SK-N-SH treated with all-trans-retinoic acid at 6 μM for 48 hours (cell line): ENCODE results near the gene UTRN.
A peak's percentile ranks its signal among the peaks of the same experiment; 100 is the strongest.

Experiments used
- ATAC-seq: fragments of 200-7000 bp; cut with Tn5 transposase; 3 replicates; pipeline ENCODE4 v1.9.1; 2020; ENCODE audit warnings: mild to moderate bottlenecking, moderate library complexity
- ARNTL ChIP-seq: fragments of 450-650 bp; formaldehyde crosslinking; IDR thresholded peaks from 2 replicates; pipeline ENCODE4 v1.5.0; 2020; ENCODE audit warnings: low read depth, mild to moderate bottlenecking, moderate library complexity, borderline replicate concordance
- BACH2 ChIP-seq: fragments of 250-450 bp; sonication (Bioruptor Pico); IDR thresholded peaks from 2 replicates; pipeline ENCODE4 v1.9.0; 2021; ENCODE audit warnings: mild to moderate bottlenecking, borderline replicate concordance
- CSDC2 ChIP-seq: fragments of 250-450 bp; sonication (Bioruptor Pico); IDR thresholded peaks from 2 replicates; pipeline ENCODE4 v1.5.0; 2020; ENCODE audit warnings: mild to moderate bottlenecking, moderate library complexity
- GLIS3 ChIP-seq: fragments of 250-450 bp; sonication (Bioruptor Pico); IDR thresholded peaks from 2 replicates; pipeline ENCODE4 v1.5.0; 2020; ENCODE audit warnings: mild to moderate bottlenecking, moderate library complexity
- ISL1 ChIP-seq: fragments of 250-450 bp; sonication (Bioruptor Pico); IDR thresholded peaks from 2 replicates; pipeline ENCODE4 v2.1.2; 2022; ENCODE audit warnings: mild to moderate bottlenecking, moderate library complexity
- OSR1 ChIP-seq: fragments of 250-450 bp; sonication (Bioruptor Pico); IDR thresholded peaks from 2 replicates; pipeline ENCODE4 v1.8.0; 2022; ENCODE audit warnings: moderate library complexity, mild to moderate bottlenecking, inconsistent platforms
- RARB ChIP-seq: fragments of 250-450 bp; sonication (Bioruptor Pico); IDR thresholded peaks from 2 replicates; pipeline ENCODE4 v1.8.0; 2021; ENCODE audit warnings: mild to moderate bottlenecking, moderate library complexity
- SNAI2 ChIP-seq: fragments of 250-450 bp; sonication (Bioruptor Pico); IDR thresholded peaks from 2 replicates; pipeline ENCODE4 v1.5.0; 2020; ENCODE audit warnings: mild to moderate bottlenecking, moderate library complexity
- TCF4 ChIP-seq: fragments of 250-450 bp; sonication (Bioruptor Pico); IDR thresholded peaks from 2 replicates; pipeline ENCODE4 v1.8.0; 2021; ENCODE audit warnings: mild to moderate bottlenecking, moderate library complexity, borderline replicate concordance
- TOX ChIP-seq: fragments of 250-450 bp; sonication (Bioruptor Pico); IDR thresholded peaks from 2 replicates; pipeline ENCODE4 v1.8.0; 2021; ENCODE audit warnings: mild to moderate bottlenecking, moderate library complexity, borderline replicate concordance
- ZC3H10 ChIP-seq: fragments of 250-450 bp; sonication (Bioruptor Pico); IDR thresholded peaks from 2 replicates; pipeline ENCODE4 v1.5.1; 2021; ENCODE audit warnings: mild to moderate bottlenecking, moderate library complexity
- ZFP3 ChIP-seq: fragments of 250-450 bp; sonication (Bioruptor Pico); IDR thresholded peaks from 2 replicates; pipeline ENCODE4 v1.5.0; 2020; ENCODE audit warnings: mild to moderate bottlenecking, moderate library complexity
- ZFP30 ChIP-seq: fragments of 450-650 bp; formaldehyde crosslinking; IDR thresholded peaks from 2 replicates; pipeline ENCODE4 v1.5.0; 2022; ENCODE audit warnings: mild to moderate bottlenecking, moderate library complexity
- ZNF565 ChIP-seq: fragments of 450-650 bp; formaldehyde crosslinking; conservative IDR thresholded peaks from 2 replicates; pipeline ENCODE4 v1.5.0; 2020; ENCODE audit warnings: low read depth, mild to moderate bottlenecking, moderate library complexity
- ZNF70 ChIP-seq: fragments of 450-650 bp; formaldehyde crosslinking; IDR thresholded peaks from 2 replicates; pipeline ENCODE4 v1.5.0; 2020; ENCODE audit warnings: mild to moderate bottlenecking, moderate library complexity
- ZNF8 ChIP-seq: fragments of 450-650 bp; formaldehyde crosslinking; IDR thresholded peaks from 2 replicates; pipeline ENCODE4 v1.5.0; 2020; ENCODE audit warnings: mild to moderate bottlenecking, moderate library complexity
- TF ChIP-seq, protein P1 (sequence below): fragments of 250-450 bp; sonication (Bioruptor Pico); IDR thresholded peaks from 2 replicates; pipeline ENCODE4 v1.8.0; 2021; ENCODE audit warnings: low read depth, mild to moderate bottlenecking, moderate library complexity, borderline replicate concordance
- TF ChIP-seq, protein P2 (sequence below): fragments of 250-450 bp; sonication (Bioruptor Pico); IDR thresholded peaks from 2 replicates; pipeline ENCODE4 v1.5.1; 2021; ENCODE audit warnings: mild to moderate bottlenecking, moderate library complexity
- TF ChIP-seq, protein P3 (sequence below): fragments of 250-450 bp; sonication (Bioruptor Pico); IDR thresholded peaks from 2 replicates; pipeline ENCODE4 v1.8.0; 2020; ENCODE audit warnings: mild to moderate bottlenecking, moderate library complexity, borderline replicate concordance
- TF ChIP-seq, protein P4 (sequence below): fragments of 250-450 bp; sonication (Bioruptor Pico); IDR thresholded peaks from 2 replicates; pipeline ENCODE4 v1.5.0; 2020; ENCODE audit warnings: mild to moderate bottlenecking, moderate library complexity

The UTRN gene

DNA sequence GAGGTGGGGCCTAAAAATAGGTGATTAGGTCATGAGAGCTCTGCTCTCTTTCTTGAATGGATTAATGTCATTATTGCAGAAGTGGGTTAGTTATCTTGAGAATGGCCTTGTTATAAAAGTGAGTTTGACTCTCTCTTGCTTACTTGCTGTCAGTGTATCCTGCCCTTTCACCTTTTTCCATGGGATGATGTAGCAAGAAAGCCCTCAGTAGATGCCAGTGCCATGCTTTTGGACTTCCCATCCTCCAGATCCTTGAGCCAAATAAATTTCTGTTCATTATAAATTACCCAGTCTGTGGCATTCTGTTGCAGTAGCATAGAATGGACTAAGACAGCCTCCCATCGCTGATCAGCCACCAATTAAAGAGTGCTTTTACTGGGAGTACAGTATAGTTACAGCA lies 40.1 kb downstream of the UTRN start:
- TF ChIP-seq ARNTL (no peak), ZNF565 (CRISPR knock-in tag) (no peak), ZFP30 (CRISPR knock-in tag) (no peak), TOX (CRISPR knock-in tag) (no peak), ZNF70 (CRISPR knock-in tag) (no peak), ZFP3 (CRISPR knock-in tag) (no peak)
- ATAC-seq, result no peak

DNA sequence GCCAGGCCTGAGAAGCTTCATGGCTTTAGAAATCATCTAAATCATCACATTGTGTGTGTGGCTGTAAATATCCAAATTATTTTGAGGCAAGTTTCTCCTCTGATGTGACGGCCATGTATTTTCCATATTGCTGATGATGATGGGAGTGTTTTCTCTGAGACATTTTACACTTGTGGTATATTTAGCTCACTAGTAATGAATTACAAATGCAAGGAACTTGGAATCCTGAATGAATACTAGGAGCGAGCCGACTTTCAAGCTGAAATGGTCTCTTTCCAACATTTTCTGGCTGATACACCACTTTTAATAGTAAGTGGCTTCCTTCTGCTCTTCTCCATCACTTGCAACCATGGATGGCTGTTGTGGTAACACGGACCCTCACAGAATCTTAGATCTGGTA lies 41.3 kb downstream of the UTRN start:
- no peak for ATAC-seq

DNA sequence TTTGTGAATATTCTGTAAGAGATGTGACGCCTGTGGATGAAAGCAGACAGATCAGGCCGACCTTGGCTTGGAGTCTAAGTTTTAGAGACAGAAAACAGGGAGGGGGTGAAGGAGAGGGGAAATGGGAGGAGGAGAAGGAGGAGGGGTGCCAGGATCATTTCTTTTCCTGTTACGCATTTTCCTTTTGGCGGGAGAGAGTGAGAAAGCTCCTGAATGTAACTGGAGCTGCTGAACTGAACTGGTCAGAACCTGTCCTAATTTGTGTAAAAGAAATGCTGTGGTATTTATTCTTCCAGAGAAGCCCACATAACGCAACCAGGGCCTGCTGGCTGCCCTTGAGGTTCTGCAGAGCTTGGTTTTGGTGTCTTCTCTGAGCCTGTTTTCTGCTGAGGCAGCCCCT lies 41.9 kb downstream of the UTRN start:
- TF ChIP-seq TOX (CRISPR knock-in tag) (no peak), BACH2 (no peak), ZNF565 (CRISPR knock-in tag) (no peak), CSDC2 (CRISPR knock-in tag) (no peak)
- TF ChIP-seq, protein P1, sequence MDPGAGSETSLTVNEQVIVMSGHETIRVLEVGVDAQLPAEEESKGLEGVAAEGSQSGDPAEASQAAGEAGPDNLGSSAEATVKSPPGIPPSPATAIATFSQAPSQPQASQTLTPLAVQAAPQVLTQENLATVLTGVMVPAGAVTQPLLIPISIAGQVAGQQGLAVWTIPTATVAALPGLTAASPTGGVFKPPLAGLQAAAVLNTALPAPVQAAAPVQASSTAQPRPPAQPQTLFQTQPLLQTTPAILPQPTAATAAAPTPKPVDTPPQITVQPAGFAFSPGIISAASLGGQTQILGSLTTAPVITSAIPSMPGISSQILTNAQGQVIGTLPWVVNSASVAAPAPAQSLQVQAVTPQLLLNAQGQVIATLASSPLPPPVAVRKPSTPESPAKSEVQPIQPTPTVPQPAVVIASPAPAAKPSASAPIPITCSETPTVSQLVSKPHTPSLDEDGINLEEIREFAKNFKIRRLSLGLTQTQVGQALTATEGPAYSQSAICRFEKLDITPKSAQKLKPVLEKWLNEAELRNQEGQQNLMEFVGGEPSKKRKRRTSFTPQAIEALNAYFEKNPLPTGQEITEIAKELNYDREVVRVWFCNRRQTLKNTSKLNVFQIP (CRISPR knock-in tag), result no peak
- TF ChIP-seq, protein P2, sequence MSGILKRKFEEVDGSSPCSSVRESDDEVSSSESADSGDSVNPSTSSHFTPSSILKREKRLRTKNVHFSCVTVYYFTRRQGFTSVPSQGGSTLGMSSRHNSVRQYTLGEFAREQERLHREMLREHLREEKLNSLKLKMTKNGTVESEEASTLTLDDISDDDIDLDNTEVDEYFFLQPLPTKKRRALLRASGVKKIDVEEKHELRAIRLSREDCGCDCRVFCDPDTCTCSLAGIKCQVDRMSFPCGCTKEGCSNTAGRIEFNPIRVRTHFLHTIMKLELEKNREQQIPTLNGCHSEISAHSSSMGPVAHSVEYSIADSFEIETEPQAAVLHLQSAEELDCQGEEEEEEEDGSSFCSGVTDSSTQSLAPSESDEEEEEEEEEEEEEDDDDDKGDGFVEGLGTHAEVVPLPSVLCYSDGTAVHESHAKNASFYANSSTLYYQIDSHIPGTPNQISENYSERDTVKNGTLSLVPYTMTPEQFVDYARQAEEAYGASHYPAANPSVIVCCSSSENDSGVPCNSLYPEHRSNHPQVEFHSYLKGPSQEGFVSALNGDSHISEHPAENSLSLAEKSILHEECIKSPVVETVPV (CRISPR knock-in tag), result no peak
- ATAC-seq, result peak; percentile 39

More for the DNA sequence above, 41.3 kb downstream of the UTRN start:
- TF ChIP-seq OSR1 (CRISPR knock-in tag) (no peak), ARNTL (no peak), ZFP3 (CRISPR knock-in tag) (no peak), TOX (CRISPR knock-in tag) (no peak), RARB (CRISPR knock-in tag) (no peak), BACH2 (no peak), ZNF8 (CRISPR knock-in tag) (no peak), ZC3H10 (CRISPR knock-in tag) (no peak), GLIS3 (CRISPR knock-in tag) (no peak), ZNF70 (CRISPR knock-in tag) (no peak), ISL1 (no peak), TCF4 (no peak), SNAI2 (CRISPR knock-in tag) (no peak)
- TF ChIP-seq, protein P3, sequence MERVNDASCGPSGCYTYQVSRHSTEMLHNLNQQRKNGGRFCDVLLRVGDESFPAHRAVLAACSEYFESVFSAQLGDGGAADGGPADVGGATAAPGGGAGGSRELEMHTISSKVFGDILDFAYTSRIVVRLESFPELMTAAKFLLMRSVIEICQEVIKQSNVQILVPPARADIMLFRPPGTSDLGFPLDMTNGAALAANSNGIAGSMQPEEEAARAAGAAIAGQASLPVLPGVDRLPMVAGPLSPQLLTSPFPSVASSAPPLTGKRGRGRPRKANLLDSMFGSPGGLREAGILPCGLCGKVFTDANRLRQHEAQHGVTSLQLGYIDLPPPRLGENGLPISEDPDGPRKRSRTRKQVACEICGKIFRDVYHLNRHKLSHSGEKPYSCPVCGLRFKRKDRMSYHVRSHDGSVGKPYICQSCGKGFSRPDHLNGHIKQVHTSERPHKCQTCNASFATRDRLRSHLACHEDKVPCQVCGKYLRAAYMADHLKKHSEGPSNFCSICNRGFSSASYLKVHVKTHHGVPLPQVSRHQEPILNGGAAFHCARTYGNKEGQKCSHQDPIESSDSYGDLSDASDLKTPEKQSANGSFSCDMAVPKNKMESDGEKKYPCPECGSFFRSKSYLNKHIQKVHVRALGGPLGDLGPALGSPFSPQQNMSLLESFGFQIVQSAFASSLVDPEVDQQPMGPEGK (CRISPR knock-in tag), result no peak
- TF ChIP-seq, protein P4, sequence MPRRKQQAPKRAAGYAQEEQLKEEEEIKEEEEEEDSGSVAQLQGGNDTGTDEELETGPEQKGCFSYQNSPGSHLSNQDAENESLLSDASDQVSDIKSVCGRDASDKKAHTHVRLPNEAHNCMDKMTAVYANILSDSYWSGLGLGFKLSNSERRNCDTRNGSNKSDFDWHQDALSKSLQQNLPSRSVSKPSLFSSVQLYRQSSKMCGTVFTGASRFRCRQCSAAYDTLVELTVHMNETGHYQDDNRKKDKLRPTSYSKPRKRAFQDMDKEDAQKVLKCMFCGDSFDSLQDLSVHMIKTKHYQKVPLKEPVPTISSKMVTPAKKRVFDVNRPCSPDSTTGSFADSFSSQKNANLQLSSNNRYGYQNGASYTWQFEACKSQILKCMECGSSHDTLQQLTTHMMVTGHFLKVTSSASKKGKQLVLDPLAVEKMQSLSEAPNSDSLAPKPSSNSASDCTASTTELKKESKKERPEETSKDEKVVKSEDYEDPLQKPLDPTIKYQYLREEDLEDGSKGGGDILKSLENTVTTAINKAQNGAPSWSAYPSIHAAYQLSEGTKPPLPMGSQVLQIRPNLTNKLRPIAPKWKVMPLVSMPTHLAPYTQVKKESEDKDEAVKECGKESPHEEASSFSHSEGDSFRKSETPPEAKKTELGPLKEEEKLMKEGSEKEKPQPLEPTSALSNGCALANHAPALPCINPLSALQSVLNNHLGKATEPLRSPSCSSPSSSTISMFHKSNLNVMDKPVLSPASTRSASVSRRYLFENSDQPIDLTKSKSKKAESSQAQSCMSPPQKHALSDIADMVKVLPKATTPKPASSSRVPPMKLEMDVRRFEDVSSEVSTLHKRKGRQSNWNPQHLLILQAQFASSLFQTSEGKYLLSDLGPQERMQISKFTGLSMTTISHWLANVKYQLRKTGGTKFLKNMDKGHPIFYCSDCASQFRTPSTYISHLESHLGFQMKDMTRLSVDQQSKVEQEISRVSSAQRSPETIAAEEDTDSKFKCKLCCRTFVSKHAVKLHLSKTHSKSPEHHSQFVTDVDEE, result no peak
- TF ChIP-seq, protein P1 (CRISPR knock-in tag), result no peak
- TF ChIP-seq, protein P2 (CRISPR knock-in tag), result no peak
- TF ChIP-seq, all 23 proteins: peak for 0
